ENCODE data around the gene SZRD1. TPM values are rescaled to one million over a fixed set of nuclear protein-coding genes. Genes with fewer than 3 reads are reported as not detected.

The SZRD1 gene
- total and polyA plus RNA-seq, 9 of the 15 experiments (the other 6 are each of a cell fraction or from before 2014, with no cell fraction given): 3.9 to 149 (median 82.5) TPM

GRCh38 chr1:16367258-16367967 is 371 bp downstream of the SZRD1 start:
- under 1% methylated on average over 44 of the region's 47 CpGs for WGBS (ENCODE audit: insufficient coverage, low coverage, missing lambda C conversion rate)
- Histone ChIP-seq H3K4me1 (replicated peaks in 1 of 2; ENCODE audit: control insufficient read depth in 2 of 2, insufficient read depth in 2 of 2, low read length in 2 of 2) (peaks cover 7 to 14% of the 10 kb centered on the region in 2 experiments; a peak in 3 of 5 replicates), H3K9ac (ENCODE audit: insufficient read depth in 1 of 2, low read depth in 2 of 2, low read length in 2 of 2) (peak overlapping the region; percentile 88 to 95), H3K27me3 (ENCODE audit: control insufficient read depth in 2 of 2, insufficient read depth in 2 of 2, low read length in 2 of 2) (no peaks in the 10 kb centered on the region), H3K9me3 (replicated peaks; ENCODE audit: control insufficient read depth, insufficient read depth, low read depth, low read length) (no peaks in the 10 kb centered on the region), H3K36me3 (ENCODE audit: control insufficient read depth, insufficient read depth, low read length) (peaks cover 7% of the 10 kb centered on the region; the same call in 2 of the 3 replicates), H3K79me2 (ENCODE audit: control insufficient read depth, insufficient read depth, low read length) (peaks cover 53% of the 10 kb centered on the region), H3K9me1 (ENCODE audit: control insufficient read depth, insufficient read depth, low read length) (no peaks in the 10 kb centered on the region), H2AFZ (ENCODE audit: low read depth, low read length) (peak overlapping the region; percentile 87), H3K4me3 (peak overlapping the region; percentile 87), H4K20me1 (replicated peaks; ENCODE audit: control insufficient read depth, insufficient read depth, low read length) (peaks cover 26% of the 10 kb centered on the region), H3K4me2 (ENCODE audit: insufficient read depth, low read length) (peak overlapping the region; percentile 83), H3K27ac (ENCODE audit: extremely low read depth, low read depth, low read length) (peak overlapping the region; percentile 94)
- FAIRE-seq (peak; percentile 66), ATAC-seq (peak; percentile 89), DNase-seq (ENCODE audit: extremely low read depth in 1 of 4, low spot score in 3 of 4) (peak; percentile 88 to 91 (median 90))
- intact Hi-C loops (cut with micrococcal nuclease) (loop anchor here (1.0 to 5.0 kb wide), 3 partner anchors 73 to 285 kb away; partner anchors contain the start of gene NECAP2), in situ Hi-C loops (cut with MboI) (no loop called here)
- ChIA-PET CTCF (ENCODE audit: low intra/inter-chr PET ratio) (interaction anchor here (0.5 kb wide), 1 partner anchor 11 kb away, joined by 4 read pairs; no protein-coding TSS in a partner anchor), POLR2A (interaction anchor here (0.5 to 3.1 kb wide), 12 partner anchors 10 to 257 kb away, joined by 3 to 18 read pairs (median 4); partner anchors contain the start of genes FBXO42 and NECAP2)
- BruUV-seq (replicated peaks): TSS peak; percentile 62
- TF ChIP-seq, protein P1, sequence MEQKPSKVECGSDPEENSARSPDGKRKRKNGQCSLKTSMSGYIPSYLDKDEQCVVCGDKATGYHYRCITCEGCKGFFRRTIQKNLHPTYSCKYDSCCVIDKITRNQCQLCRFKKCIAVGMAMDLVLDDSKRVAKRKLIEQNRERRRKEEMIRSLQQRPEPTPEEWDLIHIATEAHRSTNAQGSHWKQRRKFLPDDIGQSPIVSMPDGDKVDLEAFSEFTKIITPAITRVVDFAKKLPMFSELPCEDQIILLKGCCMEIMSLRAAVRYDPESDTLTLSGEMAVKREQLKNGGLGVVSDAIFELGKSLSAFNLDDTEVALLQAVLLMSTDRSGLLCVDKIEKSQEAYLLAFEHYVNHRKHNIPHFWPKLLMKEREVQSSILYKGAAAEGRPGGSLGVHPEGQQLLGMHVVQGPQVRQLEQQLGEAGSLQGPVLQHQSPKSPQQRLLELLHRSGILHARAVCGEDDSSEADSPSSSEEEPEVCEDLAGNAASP (IDR thresholded peaks at IDR 0.05): no peak
- peak; percentile 96 for TF ChIP-seq POLR2A (conservative IDR thresholded peaks at IDR 0.05)
- TF ChIP-seq TAF15 (IDR thresholded peaks at IDR 0.05; ENCODE audit: low read depth, low read length): no peak
- no peak for TF ChIP-seq HMG20A (CRISPR knock-in tag; conservative IDR thresholded peaks at IDR 0.05)
- peak; percentile 15; the same call in 1 of the 2 replicates for TF ChIP-seq DPF2 (IDR thresholded peaks at IDR 0.05)
- peak in 1 of 2 experiments; percentile 30; a peak in 1 of 3 replicates for TF ChIP-seq CBX3 (IDR thresholded peaks at IDR 0.05; ENCODE audit: borderline replicate concordance in 1 of 2, low read length in 2 of 2)
- TF ChIP-seq DDX20 (tag; IDR thresholded peaks at IDR 0.05; ENCODE audit: low read depth): no peak
- TF ChIP-seq, protein P2, sequence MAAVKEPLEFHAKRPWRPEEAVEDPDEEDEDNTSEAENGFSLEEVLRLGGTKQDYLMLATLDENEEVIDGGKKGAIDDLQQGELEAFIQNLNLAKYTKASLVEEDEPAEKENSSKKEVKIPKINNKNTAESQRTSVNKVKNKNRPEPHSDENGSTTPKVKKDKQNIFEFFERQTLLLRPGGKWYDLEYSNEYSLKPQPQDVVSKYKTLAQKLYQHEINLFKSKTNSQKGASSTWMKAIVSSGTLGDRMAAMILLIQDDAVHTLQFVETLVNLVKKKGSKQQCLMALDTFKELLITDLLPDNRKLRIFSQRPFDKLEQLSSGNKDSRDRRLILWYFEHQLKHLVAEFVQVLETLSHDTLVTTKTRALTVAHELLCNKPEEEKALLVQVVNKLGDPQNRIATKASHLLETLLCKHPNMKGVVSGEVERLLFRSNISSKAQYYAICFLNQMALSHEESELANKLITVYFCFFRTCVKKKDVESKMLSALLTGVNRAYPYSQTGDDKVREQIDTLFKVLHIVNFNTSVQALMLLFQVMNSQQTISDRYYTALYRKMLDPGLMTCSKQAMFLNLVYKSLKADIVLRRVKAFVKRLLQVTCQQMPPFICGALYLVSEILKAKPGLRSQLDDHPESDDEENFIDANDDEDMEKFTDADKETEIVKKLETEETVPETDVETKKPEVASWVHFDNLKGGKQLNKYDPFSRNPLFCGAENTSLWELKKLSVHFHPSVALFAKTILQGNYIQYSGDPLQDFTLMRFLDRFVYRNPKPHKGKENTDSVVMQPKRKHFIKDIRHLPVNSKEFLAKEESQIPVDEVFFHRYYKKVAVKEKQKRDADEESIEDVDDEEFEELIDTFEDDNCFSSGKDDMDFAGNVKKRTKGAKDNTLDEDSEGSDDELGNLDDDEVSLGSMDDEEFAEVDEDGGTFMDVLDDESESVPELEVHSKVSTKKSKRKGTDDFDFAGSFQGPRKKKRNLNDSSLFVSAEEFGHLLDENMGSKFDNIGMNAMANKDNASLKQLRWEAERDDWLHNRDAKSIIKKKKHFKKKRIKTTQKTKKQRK (IDR thresholded peaks at IDR 0.05; ENCODE audit: borderline replicate concordance, low read depth, low read length): no peak
- peak; percentile 53; the same call in 1 of the 2 replicates for TF ChIP-seq ZBTB1 (CRISPR knock-in tag; IDR thresholded peaks at IDR 0.05; ENCODE audit: borderline replicate concordance, low read depth)
- no peak for TF ChIP-seq ZNF444 (CRISPR knock-in tag; IDR thresholded peaks at IDR 0.05)
- TF ChIP-seq, protein P3, sequence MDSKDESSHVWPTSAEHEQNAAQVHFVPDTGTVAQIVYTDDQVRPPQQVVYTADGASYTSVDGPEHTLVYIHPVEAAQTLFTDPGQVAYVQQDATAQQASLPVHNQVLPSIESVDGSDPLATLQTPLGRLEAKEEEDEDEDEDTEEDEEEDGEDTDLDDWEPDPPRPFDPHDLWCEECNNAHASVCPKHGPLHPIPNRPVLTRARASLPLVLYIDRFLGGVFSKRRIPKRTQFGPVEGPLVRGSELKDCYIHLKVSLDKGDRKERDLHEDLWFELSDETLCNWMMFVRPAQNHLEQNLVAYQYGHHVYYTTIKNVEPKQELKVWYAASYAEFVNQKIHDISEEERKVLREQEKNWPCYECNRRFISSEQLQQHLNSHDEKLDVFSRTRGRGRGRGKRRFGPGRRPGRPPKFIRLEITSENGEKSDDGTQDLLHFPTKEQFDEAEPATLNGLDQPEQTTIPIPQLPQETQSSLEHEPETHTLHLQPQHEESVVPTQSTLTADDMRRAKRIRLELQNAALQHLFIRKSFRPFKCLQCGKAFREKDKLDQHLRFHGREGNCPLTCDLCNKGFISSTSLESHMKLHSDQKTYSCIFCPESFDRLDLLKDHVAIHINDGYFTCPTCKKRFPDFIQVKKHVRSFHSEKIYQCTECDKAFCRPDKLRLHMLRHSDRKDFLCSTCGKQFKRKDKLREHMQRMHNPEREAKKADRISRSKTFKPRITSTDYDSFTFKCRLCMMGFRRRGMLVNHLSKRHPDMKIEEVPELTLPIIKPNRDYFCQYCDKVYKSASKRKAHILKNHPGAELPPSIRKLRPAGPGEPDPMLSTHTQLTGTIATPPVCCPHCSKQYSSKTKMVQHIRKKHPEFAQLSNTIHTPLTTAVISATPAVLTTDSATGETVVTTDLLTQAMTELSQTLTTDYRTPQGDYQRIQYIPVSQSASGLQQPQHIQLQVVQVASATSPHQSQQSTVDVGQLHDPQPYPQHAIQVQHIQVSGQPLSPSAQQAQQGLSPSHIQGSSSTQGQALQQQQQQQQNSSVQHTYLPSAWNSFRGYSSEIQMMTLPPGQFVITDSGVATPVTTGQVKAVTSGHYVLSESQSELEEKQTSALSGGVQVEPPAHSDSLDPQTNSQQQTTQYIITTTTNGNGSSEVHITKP (IDR thresholded peaks at IDR 0.05; ENCODE audit: partially characterized antibody): peak; percentile 90
- no peak for TF ChIP-seq EZH2 (IDR thresholded peaks at IDR 0.05; ENCODE audit: borderline replicate concordance, low read depth, low read length)
- peak; percentile 56; the same call in 1 of the 2 replicates for TF ChIP-seq GTF2E2 (tag; IDR thresholded peaks at IDR 0.05)
